ENCODE data around the gene ZNF700.
"Not testable (repeated sequence)": the region's sequence is repeated elsewhere in the genome, so short reads cannot be mapped to it uniquely, and the experiment has no call there.

Gene ZNF700

GRCh38 chr19:11991921-11992320, 67.0 kb downstream of the ZNF700 start:
- DNase-seq = not testable (repeated sequence)

- DNase-seq = no peak
Observed at GRCh38 chr19:11995174-11995573, 70.3 kb downstream of the ZNF700 start.
